HUES48 (cell line): ENCODE results near the gene CDKN1C.

Source experiments
- H3K27ac ChIP-seq: one replicate; pipeline ENCODE4 v1.7.0; 2013; ENCODE audit warnings: low read depth, low read length, inconsistent platforms
- H3K27me3 ChIP-seq: 2 replicates; pipeline ENCODE4 v1.6.1; 2013; ENCODE audit warnings: mild to moderate bottlenecking, low read length; ENCODE audit not compliant: control insufficient read depth, insufficient read depth
- H3K36me3 ChIP-seq: 2 replicates; pipeline ENCODE4 v1.6.1; 2013; ENCODE audit warnings: low read length; ENCODE audit not compliant: control insufficient read depth, insufficient read depth
- H3K4me1 ChIP-seq: 2 replicates; pipeline ENCODE4 v1.6.1; 2013; ENCODE audit warnings: mild to moderate bottlenecking, low read length; ENCODE audit not compliant: control insufficient read depth, insufficient read depth
- H3K4me3 ChIP-seq: 2 replicates; pipeline ENCODE4 v1.5.1; 2013; ENCODE audit warnings: mild to moderate bottlenecking, low read depth, low read length
- H3K9ac ChIP-seq: 2 replicates; pipeline ENCODE4 v1.6.1; 2013; ENCODE audit warnings: mild to moderate bottlenecking, low read depth, low read length, moderate library complexity
- H3K9me3 ChIP-seq: 2 replicates; pipeline ENCODE4 v1.6.1; 2013; ENCODE audit warnings: low read length; ENCODE audit not compliant: control insufficient read depth, insufficient read depth

Gene CDKN1C

GRCh38 chr11:2885017-2885677 lies 428 bp downstream of the CDKN1C start:
- peak overlapping the region; percentile 20 for H3K27ac ChIP-seq

GRCh38 chr11:2883979-2884815 lies 1.4 kb downstream of the CDKN1C start:
- Histone ChIP-seq H3K27ac (peak overlapping the region; percentile 28), H3K4me1 (peaks cover 32% of the 10 kb centered on the region), H3K9ac (no peak overlapping the region), H3K27me3 (peaks cover 81% of the 10 kb centered on the region), H3K4me3 (peak overlapping the region; percentile 61), H3K9me3 (no peaks in the 10 kb centered on the region), H3K36me3 (no peaks in the 10 kb centered on the region)

More at GRCh38 chr11:2885017-2885677, 428 bp downstream of the CDKN1C start:
- no peak overlapping the region; the same call in 1 of the 2 replicates for H3K9ac ChIP-seq
- peak overlapping the region; percentile 69 for H3K4me3 ChIP-seq
- H3K9me3 ChIP-seq = no peaks in the 10 kb centered on the region
- H3K36me3 ChIP-seq = no peaks in the 10 kb centered on the region
- H3K27me3 ChIP-seq = peaks cover 79% of the 10 kb centered on the region
- H3K4me1 ChIP-seq = peaks cover 32% of the 10 kb centered on the region

- Histone ChIP-seq H3K36me3 (no peaks in the 10 kb centered on the region), H3K4me3 (peak overlapping the region; percentile 61), H3K27ac (no peak overlapping the region), H3K27me3 (peaks cover 79% of the 10 kb centered on the region), H3K4me1 (peaks cover 32% of the 10 kb centered on the region), H3K9ac (no peak overlapping the region), H3K9me3 (no peaks in the 10 kb centered on the region)
Observed at GRCh38 chr11:2883640-2883978, 2.0 kb downstream of the CDKN1C start.

GRCh38 chr11:2882396-2883110 lies 3.0 kb downstream of the CDKN1C start:
- Histone ChIP-seq H3K4me3 (no peak overlapping the region), H3K36me3 (no peaks in the 10 kb centered on the region), H3K9ac (no peak overlapping the region), H3K27ac (no peak overlapping the region), H3K27me3 (peaks cover 73% of the 10 kb centered on the region), H3K9me3 (no peaks in the 10 kb centered on the region), H3K4me1 (peaks cover 27% of the 10 kb centered on the region)

- no peak overlapping the region for H3K4me3 ChIP-seq
- no peak overlapping the region for H3K27ac ChIP-seq
- no peak overlapping the region for H3K9ac ChIP-seq
- H3K27me3 ChIP-seq = peaks cover 67% of the 10 kb centered on the region
- no peaks in the 10 kb centered on the region for H3K36me3 ChIP-seq
- H3K4me1 ChIP-seq = peaks cover 22% of the 10 kb centered on the region
- no peaks in the 10 kb centered on the region for H3K9me3 ChIP-seq
Observed at GRCh38 chr11:2881981-2882375, 3.6 kb downstream of the CDKN1C start.

GRCh38 chr11:2881076-2881980 lies 4.2 kb downstream of the CDKN1C start:
- Histone ChIP-seq H3K9me3 (no peaks in the 10 kb centered on the region), H3K27ac (no peak overlapping the region), H3K4me3 (no peak overlapping the region), H3K36me3 (no peaks in the 10 kb centered on the region), H3K27me3 (peaks cover 64% of the 10 kb centered on the region), H3K9ac (no peak overlapping the region), H3K4me1 (peaks cover 15% of the 10 kb centered on the region)

- Histone ChIP-seq H3K9ac (no peak overlapping the region), H3K36me3 (no peaks in the 10 kb centered on the region), H3K27me3 (peaks cover 62% of the 10 kb centered on the region), H3K4me1 (peaks cover 13% of the 10 kb centered on the region; the same call in 1 of the 2 replicates), H3K4me3 (no peak overlapping the region), H3K9me3 (no peaks in the 10 kb centered on the region), H3K27ac (no peak overlapping the region)
Observed at GRCh38 chr11:2880646-2881045, 4.9 kb downstream of the CDKN1C start.

- H3K27me3 ChIP-seq = peaks cover 69% of the 10 kb centered on the region
- no peak overlapping the region for H3K9ac ChIP-seq
- no peaks in the 10 kb centered on the region for H3K36me3 ChIP-seq
- no peak overlapping the region for H3K4me3 ChIP-seq
- no peak overlapping the region for H3K27ac ChIP-seq
- peaks cover 10% of the 10 kb centered on the region; the same call in 1 of the 2 replicates for H3K4me1 ChIP-seq
- no peaks in the 10 kb centered on the region for H3K9me3 ChIP-seq
Observed at GRCh38 chr11:2878782-2879181, 6.8 kb downstream of the CDKN1C start.

- Histone ChIP-seq H3K4me3 (no peak overlapping the region), H3K36me3 (no peaks in the 10 kb centered on the region), H3K4me1 (0 out of 2 replicates have a peak, but pooled peaks cover 2% of the 10 kb centered on the region), H3K27ac (no peak overlapping the region), H3K9ac (no peak overlapping the region), H3K9me3 (no peaks in the 10 kb centered on the region), H3K27me3 (peaks cover 59% of the 10 kb centered on the region)
Observed at GRCh38 chr11:2877474-2877873, 8.1 kb downstream of the CDKN1C start.

- Histone ChIP-seq H3K4me1 (peaks cover 9% of the 10 kb centered on the region; the same call in 1 of the 2 replicates), H3K9me3 (no peaks in the 10 kb centered on the region), H3K9ac (no peak overlapping the region), H3K36me3 (no peaks in the 10 kb centered on the region), H3K27ac (no peak overlapping the region), H3K4me3 (no peak overlapping the region), H3K27me3 (peaks cover 55% of the 10 kb centered on the region)
Observed at GRCh38 chr11:2874963-2875362, 10.6 kb downstream of the CDKN1C start.
